MM.1S (cell line): Measurements from ENCODE around the gene CEP128.

Source experiments
- CTCF ChIP-seq: fragments of 300-600 bp; sonication (generic); IDR thresholded peaks from 2 replicates; pipeline ENCODE4 v1.5.1; 2016; ENCODE audit warnings: antibody characterized with exemption, low read length, mixed read lengths
- EZH2 ChIP-seq: fragments of 300-600 bp; sonication (generic); optimal IDR thresholded peaks from 2 replicates; pipeline ENCODE3; 2017; ENCODE audit warnings: low read depth, mild to moderate bottlenecking, antibody characterized with exemption, low read length, mixed read lengths
- EZH2phosphoT487 ChIP-seq: fragments of 300-600 bp; sonication (generic); IDR thresholded peaks from 2 replicates; pipeline ENCODE4 v1.6.1; 2018; ENCODE audit warnings: antibody characterized with exemption, low read length

- no peak for TF ChIP-seq CTCF
- no peak for TF ChIP-seq EZH2phosphoT487
- no peak for TF ChIP-seq EZH2
These were observed 215.3 kb downstream of the CEP128 start for GRCh38 chr14:80726211-80726610.
